Natural killer cell (primary cell): ENCODE measurements around the gene RPS2. TPM values are rescaled to one million over a fixed set of nuclear protein-coding genes. Genes with fewer than 3 reads are reported as not detected.

ENCODE experiments used
- ATAC-seq, 3 donors: fragments of 150-1000 bp in 2 of 3; fragments of 200-7000 bp in 1 of 3; cut with Tn5 transposase; 1 replicate in 1 of 3; 2 replicates in 2 of 3; pipeline ENCODE4 v1.10.0; 2021; ENCODE audit warnings: mild to moderate bottlenecking in 2 of 3, moderate library complexity in 2 of 3
- DNase-seq, 2 donors: peaks; one replicate each; pipeline versions ENCODE4 v3.0.0 to v3.0.0-alpha.2; 2013 to 2021; ENCODE audit warnings: mixed read lengths in 1 of 2
- H3K27ac ChIP-seq: one replicate; pipeline ENCODE4 v1.5.1; 2013; ENCODE audit warnings: mild to moderate bottlenecking, low read length
- H3K27me3 ChIP-seq: one replicate; pipeline ENCODE4 v1.6.1; 2013; ENCODE audit warnings: low read length; ENCODE audit not compliant: control insufficient read depth, insufficient read depth
- H3K36me3 ChIP-seq: one replicate; pipeline ENCODE4 v1.6.1; 2013; ENCODE audit warnings: low read length; ENCODE audit not compliant: control insufficient read depth, insufficient read depth
- H3K4me1 ChIP-seq: one replicate; pipeline ENCODE4 v1.6.1; 2013; ENCODE audit warnings: low read length; ENCODE audit not compliant: control insufficient read depth, insufficient read depth
- H3K4me3 ChIP-seq: one replicate; pipeline ENCODE4 v1.5.1; 2013; ENCODE audit warnings: low read length
- H3K9me3 ChIP-seq: one replicate; pipeline ENCODE4 v1.6.1; 2013; ENCODE audit warnings: low read length; ENCODE audit not compliant: control insufficient read depth, insufficient read depth
- H3K27ac Mint-ChIP-seq, 2 donors: one replicate each; pipeline ENCODE4 v1.8.0; 2022; ENCODE audit warnings: mild to moderate bottlenecking in 2 of 2, mixed read lengths in 2 of 2, moderate library complexity in 1 of 2
- H3K27me3 Mint-ChIP-seq, 2 donors: one replicate each; pipeline ENCODE4 v1.8.0; 2022; ENCODE audit warnings: low read depth in 2 of 2, mixed read lengths in 2 of 2
- H3K36me3 Mint-ChIP-seq: one replicate; pipeline ENCODE4 v1.8.0; 2022; ENCODE audit warnings: mixed read lengths
- H3K4me1 Mint-ChIP-seq, 2 donors: one replicate each; pipeline ENCODE4 v1.8.0; 2022; ENCODE audit warnings: mixed read lengths in 2 of 2
- H3K4me3 Mint-ChIP-seq: one replicate; pipeline ENCODE4 v1.8.0; 2022; ENCODE audit warnings: mild to moderate bottlenecking, moderate library complexity, mixed read lengths
- H3K9me3 Mint-ChIP-seq, 2 donors: one replicate each; pipeline ENCODE4 v1.8.0; 2022; ENCODE audit warnings: mixed read lengths in 2 of 2
- WGBS: methylation state at CpG from one replicate; pipeline ENCODE4 v1.1.7; 2013; ENCODE audit warnings: missing lambda C conversion rate; ENCODE audit not compliant: insufficient coverage; 5-methylcytosine and 5-hydroxymethylcytosine counted together
- intact Hi-C: fragments of 100-400 bp; cut with micrococcal nuclease; formaldehyde crosslinking; loops from one replicate; pipeline ENCODE4 v1.14.2; 2022
- total RNA-seq, 4 donors: library from RNA; stranded (reverse); fragments of 120-200 nt in 1 of 4; gene quantifications; one replicate each; pipeline versions ENCODE4 v1.2.3 to v1.2.4, GENCODE V29; 2013 to 2022
- TF ChIP-seq, protein P1 (sequence below): fragments of 200-600 bp; IDR thresholded peaks from one replicate; pipeline ENCODE4 v1.8.0; 2022; ENCODE audit warnings: antibody characterized with exemption

The RPS2 gene
- total RNA-seq, 3 donors from 2014 or later (not counting 1 experiment from before 2014, with no cell fraction given): 1,124 to 1,385 (median 1,274) TPM

DNA sequence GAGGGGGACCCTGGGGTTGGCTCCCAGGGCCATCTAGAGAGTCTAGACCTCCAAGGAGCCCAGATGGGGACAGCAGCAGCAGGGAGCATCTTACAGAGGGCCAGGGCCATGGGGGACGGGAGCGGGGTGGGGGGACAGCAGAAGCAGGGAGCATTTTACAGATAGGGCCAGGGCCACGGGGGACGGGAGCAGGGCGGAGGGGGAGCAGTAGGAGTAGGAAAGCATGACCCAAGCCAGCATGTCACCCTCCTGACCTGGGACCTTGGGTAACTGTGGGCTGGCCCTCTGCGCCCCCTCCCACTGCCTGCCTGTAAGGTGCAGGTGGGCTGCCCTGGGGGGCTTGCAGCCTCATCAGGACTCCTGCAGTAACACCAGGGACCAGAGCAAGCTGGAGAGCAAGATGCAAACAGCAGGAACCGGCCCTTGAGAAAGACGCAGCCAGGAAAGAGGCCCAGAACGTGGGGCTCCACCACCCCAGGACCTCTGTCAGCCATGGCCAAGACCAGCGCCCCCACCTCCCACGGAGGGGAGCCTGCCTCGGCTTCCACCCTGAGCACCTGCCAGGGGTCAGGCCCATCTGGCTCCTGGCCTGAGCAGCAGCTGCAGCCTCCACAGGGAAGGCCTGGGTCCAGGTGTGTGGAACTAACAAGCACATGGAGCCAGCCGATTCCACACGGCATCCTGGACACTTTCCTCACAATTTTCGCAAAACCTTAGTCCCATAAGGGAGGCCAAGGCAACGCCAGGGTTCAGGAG is 42.6 kb upstream of the RPS2 start:
- Mint-ChIP-seq H3K27me3 (no peaks in the 10 kb centered on the region), H3K27ac (peak overlapping the region; percentile 76 to 94), H3K4me1 (peaks cover 28 to 54% of the 10 kb centered on the region in 2 donors), H3K4me3 (peak overlapping the region; percentile 76), H3K9me3 (no peaks in the 10 kb centered on the region), H3K36me3 (no peaks in the 10 kb centered on the region)
- intact Hi-C loops: loop anchor here (10.0 kb wide), 2 partner anchors 478 to 658 kb away; no protein-coding TSS in a partner anchor
- ATAC-seq (no peak), DNase-seq (no peak)
- no peaks in the 10 kb centered on the region for H3K9me3 ChIP-seq
- no peaks in the 10 kb centered on the region for H3K27me3 ChIP-seq
- no peak overlapping the region for H3K4me3 ChIP-seq
- TF ChIP-seq, protein P1, sequence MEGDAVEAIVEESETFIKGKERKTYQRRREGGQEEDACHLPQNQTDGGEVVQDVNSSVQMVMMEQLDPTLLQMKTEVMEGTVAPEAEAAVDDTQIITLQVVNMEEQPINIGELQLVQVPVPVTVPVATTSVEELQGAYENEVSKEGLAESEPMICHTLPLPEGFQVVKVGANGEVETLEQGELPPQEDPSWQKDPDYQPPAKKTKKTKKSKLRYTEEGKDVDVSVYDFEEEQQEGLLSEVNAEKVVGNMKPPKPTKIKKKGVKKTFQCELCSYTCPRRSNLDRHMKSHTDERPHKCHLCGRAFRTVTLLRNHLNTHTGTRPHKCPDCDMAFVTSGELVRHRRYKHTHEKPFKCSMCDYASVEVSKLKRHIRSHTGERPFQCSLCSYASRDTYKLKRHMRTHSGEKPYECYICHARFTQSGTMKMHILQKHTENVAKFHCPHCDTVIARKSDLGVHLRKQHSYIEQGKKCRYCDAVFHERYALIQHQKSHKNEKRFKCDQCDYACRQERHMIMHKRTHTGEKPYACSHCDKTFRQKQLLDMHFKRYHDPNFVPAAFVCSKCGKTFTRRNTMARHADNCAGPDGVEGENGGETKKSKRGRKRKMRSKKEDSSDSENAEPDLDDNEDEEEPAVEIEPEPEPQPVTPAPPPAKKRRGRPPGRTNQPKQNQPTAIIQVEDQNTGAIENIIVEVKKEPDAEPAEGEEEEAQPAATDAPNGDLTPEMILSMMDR: no peak
- peaks cover 64% of the 10 kb centered on the region for H3K4me1 ChIP-seq
- no peak overlapping the region for H3K27ac ChIP-seq
- 78% methylated on average over 16 of the region's 16 CpGs for WGBS
- peaks cover 13% of the 10 kb centered on the region for H3K36me3 ChIP-seq

DNA sequence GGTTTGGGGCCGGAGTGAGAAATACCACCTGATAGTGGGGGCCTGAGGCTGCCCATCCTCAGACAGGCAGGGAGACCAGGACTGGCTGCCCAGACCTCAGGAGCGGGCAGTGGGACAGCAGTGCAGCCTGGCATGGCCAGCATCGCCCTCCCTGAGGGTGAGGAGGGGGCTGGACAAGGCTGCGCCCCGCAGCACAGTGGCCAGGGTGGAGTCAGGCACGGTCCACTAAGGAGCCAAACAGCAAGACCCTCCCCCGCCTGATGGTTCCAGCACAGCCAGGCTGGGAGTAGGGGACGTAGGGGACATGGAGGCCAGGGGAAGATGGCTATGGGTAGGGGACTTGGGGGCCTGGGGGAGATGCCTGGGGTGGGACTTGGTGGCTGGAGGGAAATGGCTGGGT is 41.7 kb upstream of the RPS2 start:
- 93% methylated on average over 8 of the region's 8 CpGs for WGBS
- Mint-ChIP-seq H3K27me3 (no peaks in the 10 kb centered on the region), H3K4me3 (peak overlapping the region; percentile 40), H3K4me1 (peaks cover 28 to 54% of the 10 kb centered on the region in 2 donors), H3K9me3 (no peaks in the 10 kb centered on the region), H3K27ac (peak overlapping the region; percentile 18 to 94), H3K36me3 (no peaks in the 10 kb centered on the region)
- ATAC-seq (no peak), DNase-seq (no peak)
- no peak overlapping the region for H3K27ac ChIP-seq
- peaks cover 64% of the 10 kb centered on the region for H3K4me1 ChIP-seq
- H3K36me3 ChIP-seq: peaks cover 22% of the 10 kb centered on the region
- H3K9me3 ChIP-seq: no peaks in the 10 kb centered on the region
- TF ChIP-seq, protein P1: no peak
- H3K4me3 ChIP-seq: no peak overlapping the region
- intact Hi-C loops: loop anchor here (10.0 kb wide), 2 partner anchors 478 to 658 kb away; no protein-coding TSS in a partner anchor
- H3K27me3 ChIP-seq: no peaks in the 10 kb centered on the region

DNA sequence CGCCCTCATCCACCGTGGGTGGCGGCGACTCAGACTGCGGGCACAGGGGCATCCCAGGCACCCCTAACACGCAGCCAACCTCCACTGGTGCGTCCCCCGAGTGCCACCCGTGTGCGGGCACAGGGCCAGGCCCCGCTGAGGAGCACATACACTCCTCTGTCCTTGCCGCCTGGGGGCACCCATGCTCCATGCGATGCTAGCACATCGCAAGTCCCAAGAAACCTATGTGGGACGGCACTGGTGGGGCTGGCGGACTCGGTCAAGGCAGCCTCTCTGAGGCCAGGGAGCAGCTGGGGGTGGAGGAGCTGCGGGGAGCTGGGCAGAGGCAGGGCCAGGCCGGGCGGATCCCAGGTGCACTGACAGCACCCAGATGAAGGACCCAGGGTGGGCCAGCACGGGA is 41.0 kb upstream of the RPS2 start:
- Mint-ChIP-seq H3K9me3 (no peaks in the 10 kb centered on the region), H3K4me1 (peaks cover 28 to 54% of the 10 kb centered on the region in 2 donors), H3K4me3 (peak overlapping the region; percentile 28), H3K27ac (peak overlapping the region; percentile 18 to 52), H3K36me3 (no peaks in the 10 kb centered on the region), H3K27me3 (no peaks in the 10 kb centered on the region)
- Histone ChIP-seq H3K4me3 (no peak overlapping the region), H3K27ac (no peak overlapping the region), H3K9me3 (no peaks in the 10 kb centered on the region), H3K4me1 (peaks cover 62% of the 10 kb centered on the region), H3K36me3 (peaks cover 26% of the 10 kb centered on the region), H3K27me3 (no peaks in the 10 kb centered on the region)
- TF ChIP-seq, protein P1: no peak
- 57% methylated on average over 21 of the region's 21 CpGs for WGBS
- DNase-seq (no peak), ATAC-seq (no peak)
- intact Hi-C loops: loop anchor here (10.0 kb wide), 2 partner anchors 479 to 659 kb away; no protein-coding TSS in a partner anchor
